Activated T-helper 1 cell treated with anti-CD3 and anti-CD28 coated beads, Interleukin-2, amount 50 U/mL, for 16 hours (primary cell): ENCODE data around the gene SLC6A16.
"Not testable (repeated sequence)": the region's sequence is repeated elsewhere in the genome, so short reads cannot be mapped to it uniquely, and the experiment has no call there.

Experiments used
- DNase-seq, 2 donors: peaks; one replicate each; pipeline ENCODE4 v3.0.0-alpha.2; 2020; ENCODE audit warnings: low read depth in 1 of 2, low spot score in 1 of 2

The SLC6A16 gene

DNA sequence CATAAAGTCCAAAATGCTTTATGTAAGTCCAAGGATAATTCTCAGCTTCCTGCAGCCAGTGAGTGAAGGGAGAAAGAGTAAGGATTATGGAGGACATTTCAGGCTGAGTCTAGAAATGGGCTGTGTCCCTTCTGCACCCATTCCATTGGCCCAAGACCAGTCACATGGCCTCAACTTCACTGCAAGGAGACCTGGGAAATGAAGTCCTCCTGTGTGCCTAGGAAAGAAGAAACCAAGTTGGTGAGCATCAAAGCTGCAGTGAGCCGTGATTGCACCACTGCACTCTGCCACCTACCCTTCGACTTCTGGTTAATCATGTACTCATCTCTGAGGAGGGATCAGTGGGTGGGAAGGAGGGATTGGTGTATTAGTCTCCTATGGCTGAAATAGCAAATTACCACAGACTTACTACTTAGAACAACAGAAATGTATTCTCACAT is 6.6 kb upstream of the SLC6A16 start:
- DNase-seq = peak in 1 of 2 donors; percentile 39

- DNase-seq = not testable (repeated sequence)
These were observed 6.2 kb upstream of the SLC6A16 start for GRCh38 chr19:49331187-49331586.

DNA sequence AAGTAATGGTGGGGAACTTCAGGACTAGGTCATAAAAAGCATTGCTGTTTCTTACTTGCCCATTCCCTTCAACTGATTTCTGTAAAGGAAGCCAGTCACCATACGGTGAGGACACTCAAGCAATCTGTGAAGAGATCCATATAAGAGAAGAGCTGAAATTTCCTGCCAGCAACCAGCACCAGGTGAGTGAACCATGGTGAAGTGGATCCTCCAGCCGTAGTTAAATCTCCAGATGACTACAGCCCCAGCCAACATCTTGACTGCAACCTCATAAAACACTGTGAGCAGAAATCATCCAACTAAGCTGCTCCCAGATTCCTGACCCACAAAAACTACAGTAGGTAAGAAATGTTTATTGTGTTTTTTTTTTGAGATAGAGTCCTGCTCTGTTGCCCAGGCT is 3.8 kb upstream of the SLC6A16 start:
- DNase-seq = no peak

DNA sequence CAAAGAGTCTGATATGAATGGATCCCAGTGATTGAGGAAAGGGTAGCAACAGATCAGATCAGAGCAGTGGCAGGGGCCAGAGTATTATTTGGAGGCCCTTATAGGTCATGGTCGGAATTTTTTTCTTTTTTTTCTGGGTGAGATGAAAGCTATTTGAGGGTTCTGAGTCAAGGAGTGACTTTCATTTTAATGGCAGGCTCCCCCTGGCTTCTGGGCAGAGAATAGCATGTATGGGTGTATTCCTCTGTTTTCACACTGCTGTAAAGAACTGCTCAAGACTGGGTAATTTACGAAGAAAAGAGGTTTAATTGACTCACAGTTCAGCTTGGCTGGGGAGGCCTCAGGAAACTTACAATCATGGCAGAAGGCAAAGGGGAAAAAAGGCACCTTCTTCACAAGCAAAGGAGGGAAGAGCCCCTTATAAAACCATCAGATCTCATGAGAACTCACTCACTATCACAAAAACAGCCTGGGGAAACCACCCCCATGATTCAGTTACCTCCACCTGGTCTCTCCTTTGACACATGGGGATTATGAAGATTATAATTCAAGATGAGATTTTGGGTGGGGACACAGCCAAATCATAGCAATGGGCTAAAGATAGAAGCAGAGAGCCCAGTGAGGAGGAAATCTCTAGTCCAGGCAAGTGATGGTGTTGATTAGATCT is 3.0 kb upstream of the SLC6A16 start:
- peak in 1 of 2 donors; percentile 28 for DNase-seq

- no peak for DNase-seq
These were observed 1.2 kb upstream of the SLC6A16 start for GRCh38 chr19:49326165-49326704.

DNA sequence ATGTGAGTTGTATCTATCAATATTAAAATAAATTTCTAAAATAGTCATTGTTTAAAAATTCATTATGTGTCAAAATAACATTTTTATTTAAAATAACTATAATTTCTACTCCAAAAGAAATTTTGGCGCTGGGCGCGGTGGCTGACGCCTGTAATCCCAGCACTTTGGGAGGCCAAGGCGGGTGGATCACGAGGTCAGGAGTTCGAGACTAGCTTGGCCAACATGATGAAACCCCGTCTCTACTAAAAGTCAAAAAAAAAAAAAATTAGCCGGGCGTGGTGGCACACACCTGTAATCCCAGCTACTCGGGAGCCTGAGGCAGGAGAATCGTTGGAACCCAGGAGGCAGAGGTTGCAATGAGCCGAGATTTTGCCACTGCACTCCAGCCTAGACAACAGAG is 765 bp upstream of the SLC6A16 start:
- DNase-seq = not testable (repeated sequence)

DNA sequence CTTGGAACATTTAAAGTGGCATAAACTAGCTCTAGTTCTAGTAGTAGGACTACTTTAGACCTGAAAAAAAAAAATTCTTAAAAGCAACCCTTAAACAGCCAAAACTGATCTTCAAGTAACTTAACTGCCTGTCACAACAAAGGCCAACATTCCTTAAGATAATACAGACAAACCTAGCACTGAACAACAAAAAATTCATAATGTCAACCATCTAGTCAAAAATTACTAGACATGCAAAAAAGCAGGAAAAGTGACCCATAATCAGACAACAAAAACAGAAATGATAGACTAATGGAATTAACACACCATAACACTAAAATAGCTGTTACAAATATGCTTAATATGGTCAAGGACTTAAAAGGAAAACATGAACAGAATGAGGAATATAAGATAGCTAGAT is 6.7 kb downstream of the SLC6A16 start:
- DNase-seq = no peak

DNA sequence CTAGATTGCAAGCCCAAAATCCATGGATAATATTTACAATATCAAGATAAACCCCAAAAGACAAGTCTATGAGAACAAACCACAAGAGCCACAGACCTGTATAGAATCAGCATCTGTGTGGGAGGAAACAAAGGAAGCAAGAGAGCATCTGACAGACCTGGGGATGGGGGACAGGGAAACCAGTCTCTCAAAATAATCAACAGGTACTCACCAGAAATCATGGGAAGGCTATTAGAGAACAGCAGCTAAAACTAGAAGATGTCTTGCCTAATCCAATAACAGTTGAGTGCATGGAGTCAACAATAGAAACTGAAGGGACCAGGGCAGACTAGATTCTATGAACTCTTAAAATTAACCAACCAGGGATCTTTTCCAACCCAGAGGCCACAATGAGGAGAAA is 8.7 kb downstream of the SLC6A16 start:
- no peak for DNase-seq

DNA sequence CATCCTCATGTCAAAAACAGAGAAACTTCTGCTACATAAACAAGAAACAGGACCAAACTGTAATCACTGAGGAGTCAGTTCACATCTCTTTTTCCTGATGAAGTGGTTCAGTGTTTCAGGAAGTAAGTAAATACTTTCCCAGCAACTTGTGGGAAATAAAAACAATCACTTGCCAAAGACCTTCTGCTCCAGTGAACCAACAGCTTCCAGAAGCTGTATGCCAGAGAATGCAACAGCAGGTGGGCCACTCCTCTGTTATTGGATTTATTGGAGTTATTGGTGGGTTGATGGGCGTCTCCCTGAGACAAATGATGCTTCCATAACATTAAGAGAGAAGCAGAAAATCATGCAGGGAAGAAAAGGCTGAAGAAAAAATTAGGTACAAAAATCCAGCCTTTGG is 9.9 kb downstream of the SLC6A16 start:
- DNase-seq = no peak

GRCh38 chr19:49309087-49309486 is 15.9 kb downstream of the SLC6A16 start:
- DNase-seq = no peak

GRCh38 chr19:49306734-49307133 is 18.3 kb downstream of the SLC6A16 start:
- DNase-seq = not testable (repeated sequence)

DNA sequence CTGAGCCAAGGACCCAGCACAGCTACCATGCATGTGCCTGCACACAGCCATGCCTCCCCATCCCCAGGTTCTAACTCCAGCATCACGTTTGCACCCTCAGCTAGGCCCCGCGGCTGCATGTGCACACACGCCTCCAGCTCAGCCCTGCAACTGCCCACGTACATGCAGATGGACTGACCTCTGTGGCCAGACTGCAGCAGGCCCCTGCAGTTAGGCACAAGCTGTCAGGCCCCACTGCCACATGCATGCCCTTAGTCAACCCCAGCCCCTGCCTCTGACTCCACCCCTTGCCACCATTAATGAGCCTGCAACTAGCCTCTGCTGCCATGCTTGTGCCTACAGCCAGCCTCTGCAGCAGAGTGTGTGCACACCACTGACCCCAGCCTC is 23.1 kb downstream of the SLC6A16 start:
- DNase-seq = no peak

DNA sequence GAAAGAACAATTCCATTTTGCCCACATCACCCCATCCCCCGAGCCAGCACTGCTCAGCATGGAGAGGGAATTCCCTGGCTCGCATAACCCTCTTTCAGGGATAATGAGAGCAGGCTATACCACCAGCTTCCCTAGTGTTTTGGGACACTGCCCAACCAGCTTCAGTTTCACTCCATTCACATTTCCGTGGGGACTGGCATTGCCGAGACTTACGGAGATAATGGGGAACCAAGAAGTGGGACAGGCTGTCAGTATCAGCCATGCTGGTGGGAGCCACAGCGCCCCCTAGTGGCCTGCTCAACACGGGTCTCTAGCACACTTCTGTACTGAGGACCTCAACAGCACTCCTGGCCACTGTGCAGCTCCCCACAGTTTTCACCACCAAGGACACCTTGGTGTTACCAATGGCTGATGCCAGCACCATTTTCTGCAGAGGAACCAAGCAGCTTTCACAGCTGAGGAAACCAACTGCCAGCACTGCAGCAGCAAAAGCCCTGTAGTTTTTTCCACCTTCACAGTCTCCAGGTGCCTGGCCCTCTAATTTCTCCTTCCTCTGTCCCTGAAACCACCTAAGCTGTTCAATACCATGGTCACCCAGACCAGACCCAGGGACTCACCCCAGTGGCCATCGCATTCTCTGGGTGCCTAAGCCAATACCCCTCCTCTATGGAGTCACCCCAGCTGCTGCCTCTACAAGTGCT is 23.7 kb downstream of the SLC6A16 start:
- peak; percentile 64 to 75 for DNase-seq

DNA sequence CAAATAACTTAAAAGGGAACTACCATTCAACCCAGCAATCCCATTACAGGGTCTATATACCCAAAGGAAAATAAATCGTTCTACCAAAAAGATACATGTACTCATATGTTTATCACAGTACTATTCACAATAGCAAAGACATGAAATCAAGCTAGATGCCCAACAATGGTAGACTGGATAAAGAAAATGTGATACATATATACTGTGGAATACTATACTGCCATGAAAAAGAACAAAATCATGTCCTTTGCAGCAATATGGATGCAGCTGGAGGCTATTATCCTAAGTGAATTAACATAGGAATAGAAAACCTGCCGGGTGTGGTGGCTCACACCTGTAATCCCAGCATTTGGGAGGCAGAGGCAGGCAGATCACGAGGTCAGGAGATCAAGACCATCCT is 26.3 kb downstream of the SLC6A16 start:
- not testable (repeated sequence) for DNase-seq

DNA sequence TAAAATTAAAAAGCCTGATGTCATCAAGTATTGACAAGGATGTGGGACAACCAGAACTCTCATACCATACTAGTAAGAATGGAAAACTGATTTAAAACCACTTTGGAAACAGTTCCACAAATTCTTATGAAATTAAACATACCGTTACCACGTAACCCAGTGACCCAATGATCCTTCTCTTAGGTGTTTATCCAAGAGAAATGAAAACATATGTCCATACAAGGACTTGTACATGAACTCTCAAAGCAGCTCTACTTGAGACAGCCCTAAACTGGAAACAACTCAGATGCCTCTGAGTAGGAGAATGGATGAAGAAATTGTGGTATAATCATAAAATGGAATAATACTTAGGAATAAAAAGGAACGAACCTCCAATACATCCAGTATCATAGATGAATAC is 27.6 kb downstream of the SLC6A16 start:
- no peak for DNase-seq

GRCh38 chr19:49295208-49295880 is 29.6 kb downstream of the SLC6A16 start:
- DNase-seq = no peak

- no peak for DNase-seq
These were observed 30.6 kb downstream of the SLC6A16 start for GRCh38 chr19:49294401-49294800.

- DNase-seq = no peak
These were observed 34.5 kb downstream of the SLC6A16 start for GRCh38 chr19:49290517-49290916.

- DNase-seq = not testable (repeated sequence)
These were observed 35.7 kb downstream of the SLC6A16 start for GRCh38 chr19:49289286-49289685.

DNA sequence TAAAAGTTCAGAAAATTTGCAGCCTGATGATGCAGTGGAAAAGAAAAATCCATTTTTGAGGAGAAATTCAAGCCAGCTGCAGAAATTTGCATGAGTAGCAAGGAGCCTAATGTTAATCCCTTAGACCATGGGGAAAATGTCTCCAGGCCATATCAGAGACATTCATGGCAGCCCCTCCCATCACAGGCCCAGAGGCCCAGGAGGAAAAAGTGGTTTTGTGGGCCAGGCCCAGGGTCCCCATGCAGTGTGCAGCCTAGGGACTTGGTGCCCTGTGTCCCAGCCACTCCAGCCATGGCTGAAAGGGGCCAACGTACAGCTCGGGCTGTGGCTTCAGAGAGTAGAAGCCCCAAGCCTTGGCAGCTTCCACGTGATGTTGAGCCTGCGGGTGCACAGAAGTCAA is 36.8 kb downstream of the SLC6A16 start:
- DNase-seq = not testable (repeated sequence)

DNA sequence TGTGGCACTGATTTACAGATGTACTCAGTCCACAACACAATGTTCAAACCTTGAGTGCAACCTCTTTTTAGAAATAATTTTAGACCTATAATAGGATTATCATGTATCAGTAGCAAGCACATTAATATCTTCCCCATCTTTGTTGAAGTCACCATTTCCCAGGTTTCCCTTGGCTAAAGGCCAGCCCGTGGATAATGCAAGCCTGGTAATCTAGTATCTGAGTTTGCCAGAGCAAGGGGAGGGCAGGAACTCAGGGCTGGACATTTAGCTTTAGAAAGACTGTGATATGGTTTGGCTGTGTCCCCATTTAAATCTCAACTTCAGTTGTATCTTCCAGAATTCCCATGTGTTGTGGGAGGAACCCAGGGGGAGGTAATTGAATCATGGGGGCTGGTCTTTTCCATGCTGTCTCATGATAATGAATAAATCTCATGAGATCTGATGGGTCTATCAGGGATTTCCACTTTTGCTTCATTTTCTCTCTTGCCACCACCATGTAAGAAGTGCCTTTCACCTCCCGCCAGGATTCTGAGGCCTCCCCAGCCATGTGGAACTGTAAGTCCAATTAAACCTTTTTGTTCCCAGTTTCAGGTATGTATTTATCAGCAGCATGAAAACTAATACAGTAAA is 37.7 kb downstream of the SLC6A16 start:
- no peak for DNase-seq
